B cell (primary cell): ENCODE measurements around the gene SMARCC2. TPM values are rescaled to one million over a fixed set of nuclear protein-coding genes. Genes with fewer than 3 reads are reported as not detected.

Experiments
- ATAC-seq: fragments of 200-7000 bp; cut with Tn5 transposase; one replicate; pipeline ENCODE4 v1.10.0; 2021; ENCODE audit warnings: low read depth, mild to moderate bottlenecking, moderate number of reproducible peaks, moderate library complexity
- CTCF ChIA-PET: fragments of 350-600 bp; sonication (Branson Sonifier 250); formaldehyde crosslinking; loops from one replicate; lab custom pipeline; 2021; ENCODE audit warnings: antibody characterized with exemption, inconsistent platforms; lab: Charles Lee
- POLR2A ChIA-PET: fragments of 350-600 bp; sonication (Branson Sonifier 250); formaldehyde crosslinking; loops from one replicate; lab custom pipeline; 2021; ENCODE audit warnings: antibody characterized with exemption; lab: Charles Lee
- DNase-seq: peaks from one replicate; pipeline ENCODE4 v3.0.0; 2013
- H2AFZ ChIP-seq: 2 replicates; pipeline ENCODE4 v1.6.1; 2012; ENCODE audit warnings: mild to moderate bottlenecking, low read depth, low read length; ENCODE audit not compliant: insufficient read depth, poor library complexity, severe bottlenecking
- H3K27ac ChIP-seq, 2 donors: 1 replicate in 1 of 2; 2 replicates in 1 of 2; pipeline ENCODE4 v1.5.1; 2012 to 2013; ENCODE audit warnings: low read length in 2 of 2, mild to moderate bottlenecking in 2 of 2, moderate library complexity in 1 of 2
- H3K27me3 ChIP-seq, 4 experiments: fragments of 200-600 bp in 1 of 4; sonication (generic) in 1 of 4; replicated peaks in 1 of 4; 1 replicate in 2 of 4; 2 replicates in 2 of 4; pipeline versions ENCODE4 v1.6.1 to v1.7.0; 2013 to 2016; ENCODE audit warnings: low read length in 3 of 4, mild to moderate bottlenecking in 2 of 4, mixed read lengths in 1 of 4, moderate library complexity in 1 of 4; ENCODE audit not compliant: insufficient read depth in 4 of 4, control insufficient read depth in 3 of 4; ENCODE audit errors: control extremely low read depth in 1 of 4
- H3K36me3 ChIP-seq, 2 experiments: replicated peaks in 1 of 2; 1 replicate in 1 of 2; 2 replicates in 1 of 2; pipeline versions ENCODE4 v1.6.1 to v1.7.1; 2013; ENCODE audit warnings: low read length in 1 of 2; ENCODE audit not compliant: insufficient read depth in 2 of 2, control insufficient read depth in 1 of 2; ENCODE audit errors: control extremely low read depth in 1 of 2, extremely low read depth in 1 of 2
- H3K4me1 ChIP-seq, 2 donors: fragments of 200-600 bp in 1 of 2; sonication (generic) in 1 of 2; 1 replicate in 1 of 2; 2 replicates in 1 of 2; pipeline versions ENCODE4 v1.5.1 to v1.6.1; 2013 to 2017; ENCODE audit warnings: low read length in 2 of 2; ENCODE audit not compliant: control insufficient read depth in 2 of 2, insufficient read depth in 2 of 2
- H3K4me2 ChIP-seq: replicated peaks from 2 replicates; pipeline ENCODE3; 2012; ENCODE audit warnings: mild to moderate bottlenecking, low read depth, low read length; ENCODE audit not compliant: poor library complexity, severe bottlenecking
- H3K4me3 ChIP-seq, 5 experiments: fragments of 200-600 bp in 1 of 5; sonication (generic) in 1 of 5; 1 replicate in 3 of 5; 2 replicates in 2 of 5; pipeline versions ENCODE4 v1.5.1 to v1.7.0; 2011 to 2016; ENCODE audit warnings: low read length in 4 of 5, mild to moderate bottlenecking in 4 of 5, low read depth in 2 of 5, control low read depth in 1 of 5, moderate library complexity in 1 of 5; ENCODE audit not compliant: insufficient read depth in 1 of 5; ENCODE audit errors: control extremely low read depth in 1 of 5, extremely low read depth in 1 of 5
- H3K79me2 ChIP-seq: fragments of 200-600 bp; sonication (generic); one replicate; pipeline ENCODE4 v1.6.0; 2016; ENCODE audit warnings: low read length; ENCODE audit not compliant: control insufficient read depth, insufficient read depth
- H3K9ac ChIP-seq: fragments of 200-600 bp; sonication (generic); 2 replicates; pipeline ENCODE4 v1.6.1; 2017; ENCODE audit warnings: mild to moderate bottlenecking, low read length, moderate library complexity
- H3K9me3 ChIP-seq, 3 donors: one replicate each; pipeline versions ENCODE4 v1.6.1 to v1.7.1; 2013; ENCODE audit warnings: low read length in 2 of 3; ENCODE audit not compliant: control insufficient read depth in 2 of 3, insufficient read depth in 1 of 3; ENCODE audit errors: control extremely low read depth in 1 of 3
- H4K20me1 ChIP-seq: 2 replicates; pipeline ENCODE4 v1.6.0; 2012; ENCODE audit warnings: mild to moderate bottlenecking, low read length; ENCODE audit not compliant: insufficient read depth, control insufficient read depth, poor library complexity, severe bottlenecking
- H3K27ac Mint-ChIP-seq: one replicate; pipeline ENCODE4 v1.8.0; 2021; ENCODE audit warnings: mixed read lengths
- H3K27me3 Mint-ChIP-seq: one replicate; pipeline ENCODE4 v1.8.0; 2021; ENCODE audit warnings: mixed read lengths
- H3K4me1 Mint-ChIP-seq: one replicate; pipeline ENCODE4 v1.8.0; 2021; ENCODE audit warnings: mixed read lengths
- H3K4me3 Mint-ChIP-seq: one replicate; pipeline ENCODE4 v1.8.0; 2021; ENCODE audit warnings: mixed read lengths
- H3K9me3 Mint-ChIP-seq: one replicate; pipeline ENCODE4 v1.8.0; 2022; ENCODE audit warnings: mixed read lengths; ENCODE audit not compliant: insufficient read depth
- EZH2 ChIP-seq: IDR thresholded peaks from 2 replicates; pipeline ENCODE4 v1.6.1; 2012; ENCODE audit warnings: borderline replicate concordance, low read depth, mild to moderate bottlenecking, moderate library complexity, low read length; ENCODE audit not compliant: insufficient read depth, poor library complexity, severe bottlenecking
- WGBS: methylation state at CpG from one replicate; pipeline ENCODE4 v1.1.5; 2013; ENCODE audit warnings: missing lambda C conversion rate; ENCODE audit not compliant: insufficient coverage; 5-methylcytosine and 5-hydroxymethylcytosine counted together
- intact Hi-C: fragments of 100-400 bp; cut with micrococcal nuclease; formaldehyde crosslinking; loops from one replicate; pipeline ENCODE4 v1.10.0; 2022
- polyA plus RNA-seq: library from polyadenylated mRNA; depleted of rRNA; stranded (reverse); fragments of >200 nt; gene quantifications from 2 replicates; pipeline ENCODE4 v1.2.3, GENCODE V29; 2012
- total RNA-seq, 2 donors: library from RNA; stranded (reverse); fragments of 120-200 nt in 1 of 2; gene quantifications; 1 replicate in 1 of 2; 2 replicates in 1 of 2; pipeline versions ENCODE4 v1.2.3 to v1.2.4, GENCODE V29; 2013 to 2022
- TF ChIP-seq, protein P1 (sequence below): fragments of 200-600 bp; IDR thresholded peaks from one replicate; pipeline ENCODE4 v1.8.0; 2022; ENCODE audit warnings: antibody characterized with exemption, mild to moderate bottlenecking

Gene SMARCC2
- total and polyA plus RNA-seq, 2 donors (not counting 1 experiment from before 2014, with no cell fraction given): 70.4 to 198 TPM

DNA sequence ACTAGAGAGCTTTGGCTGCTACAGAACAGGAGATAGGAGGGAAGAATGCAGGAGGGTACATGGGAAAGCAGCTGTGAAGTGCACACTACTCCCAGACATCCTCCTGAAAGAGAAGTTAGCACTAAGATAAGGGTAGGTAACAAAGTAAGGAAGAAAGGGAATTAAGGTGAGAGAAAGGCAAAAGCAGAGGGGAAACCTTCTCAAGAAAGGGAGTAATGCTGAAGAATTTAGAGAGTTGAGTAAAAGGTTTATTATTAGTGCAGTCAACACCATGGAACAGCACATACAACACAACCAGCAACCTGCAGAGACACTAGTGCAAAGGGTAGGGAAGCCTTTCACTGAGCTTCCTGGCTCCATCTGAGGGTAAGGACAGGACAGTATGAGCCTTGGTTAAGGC lies 15.0 kb upstream of the SMARCC2 start:
- Histone ChIP-seq H3K9me3 (no peaks in the 10 kb centered on the region), H3K4me1 (peaks cover 9 to 14% of the 10 kb centered on the region in 2 donors)
- POLR2A ChIA-PET: interaction anchor here (0.9 to 1.7 kb wide), 2 partner anchors 9 to 17 kb away, joined by 5 read pairs; partner anchors contain the start of gene RNF41

DNA sequence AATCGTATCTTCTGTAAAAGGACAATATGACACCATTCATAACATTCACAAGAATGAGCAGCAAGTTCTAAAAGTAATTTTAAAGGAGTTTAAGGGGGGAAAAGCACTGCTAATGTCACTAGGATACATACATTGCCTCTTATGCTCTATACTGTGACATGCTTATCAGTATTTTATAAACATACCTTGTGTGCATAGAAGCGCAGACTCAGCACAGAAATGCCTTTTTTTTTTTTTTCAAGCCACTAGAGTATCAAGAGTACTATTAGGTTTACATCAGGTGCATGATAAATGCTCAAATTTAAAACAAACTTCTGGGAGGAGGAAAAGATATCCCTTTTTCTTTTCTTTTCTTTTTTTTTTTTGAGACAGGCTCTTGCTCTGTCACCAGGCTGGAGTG lies 13.6 kb upstream of the SMARCC2 start:
- Histone ChIP-seq H2AFZ (no peak overlapping the region), H4K20me1 (no peaks in the 10 kb centered on the region), H3K4me3 (no peak overlapping the region), H3K79me2 (no peaks in the 10 kb centered on the region), H3K27ac (peak overlapping the region in 1 of 2 donors; percentile 56), H3K9ac (no peak overlapping the region), H3K27me3 (no peaks in the 10 kb centered on the region), H3K4me2 (no peak overlapping the region), H3K9me3 (no peaks in the 10 kb centered on the region), H3K4me1 (peaks cover 6 to 8% of the 10 kb centered on the region in 2 donors), H3K36me3 (peaks cover 3 to 34% of the 10 kb centered on the region in 2 experiments)
- TF ChIP-seq, protein P1, sequence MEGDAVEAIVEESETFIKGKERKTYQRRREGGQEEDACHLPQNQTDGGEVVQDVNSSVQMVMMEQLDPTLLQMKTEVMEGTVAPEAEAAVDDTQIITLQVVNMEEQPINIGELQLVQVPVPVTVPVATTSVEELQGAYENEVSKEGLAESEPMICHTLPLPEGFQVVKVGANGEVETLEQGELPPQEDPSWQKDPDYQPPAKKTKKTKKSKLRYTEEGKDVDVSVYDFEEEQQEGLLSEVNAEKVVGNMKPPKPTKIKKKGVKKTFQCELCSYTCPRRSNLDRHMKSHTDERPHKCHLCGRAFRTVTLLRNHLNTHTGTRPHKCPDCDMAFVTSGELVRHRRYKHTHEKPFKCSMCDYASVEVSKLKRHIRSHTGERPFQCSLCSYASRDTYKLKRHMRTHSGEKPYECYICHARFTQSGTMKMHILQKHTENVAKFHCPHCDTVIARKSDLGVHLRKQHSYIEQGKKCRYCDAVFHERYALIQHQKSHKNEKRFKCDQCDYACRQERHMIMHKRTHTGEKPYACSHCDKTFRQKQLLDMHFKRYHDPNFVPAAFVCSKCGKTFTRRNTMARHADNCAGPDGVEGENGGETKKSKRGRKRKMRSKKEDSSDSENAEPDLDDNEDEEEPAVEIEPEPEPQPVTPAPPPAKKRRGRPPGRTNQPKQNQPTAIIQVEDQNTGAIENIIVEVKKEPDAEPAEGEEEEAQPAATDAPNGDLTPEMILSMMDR: no peak
- TF ChIP-seq EZH2: no peak
- no peak for DNase-seq
- POLR2A ChIA-PET: interaction anchor here (0.6 to 0.7 kb wide), 3 partner anchors 17 to 906 kb away, joined by 4 to 5 read pairs (median 5); partner anchors contain the start of gene CS
- H3K27me3 Mint-ChIP-seq: no peaks in the 10 kb centered on the region
- no CpG with 5 or more reads among the region's 2 CpGs for WGBS
- CTCF ChIA-PET: interaction anchor here (0.6 to 7.6 kb wide), 5 partner anchors 9 to 373 kb away, joined by 3 to 126 read pairs (median 4); partner anchors contain the start of genes DNAJC14, NABP2, RNF41 and SMARCC2
- H3K4me1 Mint-ChIP-seq: peaks cover 30% of the 10 kb centered on the region
- ATAC-seq: no peak
- intact Hi-C loops: no loop called here
- H3K4me3 Mint-ChIP-seq: no peak overlapping the region
- no peaks in the 10 kb centered on the region for H3K9me3 Mint-ChIP-seq
- peak overlapping the region; percentile 46 for H3K27ac Mint-ChIP-seq

More for the DNA sequence above, 15.0 kb upstream of the SMARCC2 start:
- H3K27me3 ChIP-seq: no peaks in the 10 kb centered on the region
- Mint-ChIP-seq H3K27ac (peak overlapping the region; percentile 81), H3K4me1 (peaks cover 37% of the 10 kb centered on the region), H3K27me3 (no peaks in the 10 kb centered on the region), H3K9me3 (no peaks in the 10 kb centered on the region), H3K4me3 (no peak overlapping the region)
- no peaks in the 10 kb centered on the region for H3K79me2 ChIP-seq
- H2AFZ ChIP-seq: no peak overlapping the region
- H3K27ac ChIP-seq: peak overlapping the region in 1 of 2 donors; percentile 46
- H3K4me2 ChIP-seq: no peak overlapping the region
- no peak overlapping the region for H3K4me3 ChIP-seq
- no peak overlapping the region for H3K9ac ChIP-seq
- no peak for ATAC-seq
- peaks cover 3 to 39% of the 10 kb centered on the region in 2 experiments for H3K36me3 ChIP-seq
- intact Hi-C loops: no loop called here
- no peak for TF ChIP-seq EZH2
- TF ChIP-seq, protein P1: no peak
- DNase-seq: no peak
- CTCF ChIA-PET: interaction anchor here (0.7 to 7.6 kb wide), 8 partner anchors 8 to 260 kb away, joined by 4 to 126 read pairs (median 10); partner anchors contain the start of genes COQ10A, NABP2, RNF41 and SMARCC2
- no peaks in the 10 kb centered on the region for H4K20me1 ChIP-seq
